ENCODE measurements around the gene GBX1. TPM values are rescaled to one million over a fixed set of nuclear protein-coding genes. Genes with fewer than 3 reads are reported as not detected.

Gene GBX1
- total RNA-seq, 2 experiments from 2014 or later = not detected

- Histone ChIP-seq H3K27ac (ENCODE audit: low read depth, low read length, poor library complexity, severe bottlenecking) (no peak overlapping the region), H3K79me2 (ENCODE audit: insufficient read depth, low read depth, low read length) (no peaks in the 10 kb centered on the region), H2AFZ (ENCODE audit: low read length) (no peak overlapping the region), H3K4me1 (ENCODE audit: insufficient read depth, low read length, poor library complexity, severe bottlenecking) (no peaks in the 10 kb centered on the region), H4K20me1 (ENCODE audit: insufficient read depth, low read length) (no peaks in the 10 kb centered on the region), H3K4me3 (ENCODE audit: low read depth, low read length, poor library complexity, severe bottlenecking) (no peak overlapping the region), H3K4me2 (ENCODE audit: low read length) (no peak overlapping the region), H3K36me3 (ENCODE audit: insufficient read depth, low read length) (no peaks in the 10 kb centered on the region), H3K9me2 (ENCODE audit: insufficient read depth, low read length) (no peaks in the 10 kb centered on the region), H3K9me3 (ENCODE audit: low read length) (no peaks in the 10 kb centered on the region)
- TF ChIP-seq CTCF (conservative IDR thresholded peaks at IDR 0.05; ENCODE audit: low read length) (no peak), EZH2phosphoT487 (IDR thresholded peaks at IDR 0.05; ENCODE audit: borderline replicate concordance, low read depth, low read length) (no peak)
- intact Hi-C loops (cut with micrococcal nuclease; ENCODE audit: unreplicated experiment) = no loop called here
- CTCF ChIA-PET (ENCODE audit: unreplicated experiment) = interaction anchor here (0.6 kb wide), 1 partner anchor 21 kb away, joined by 3 read pairs; no protein-coding TSS in a partner anchor
- BruUV-seq (replicated peaks) = no TSS peak
- POLR2A ChIA-PET = no interaction called here
- DNase-seq (ENCODE audit: low spot score) = no peak
These were observed 11.3 kb upstream of the GBX1 start for GRCh38 chr7:151178831-151179230.

- Histone ChIP-seq H2AFZ (ENCODE audit: low read length) (no peak overlapping the region), H3K27ac (ENCODE audit: low read depth, low read length, poor library complexity, severe bottlenecking) (no peak overlapping the region), H3K9me3 (ENCODE audit: low read length) (no peaks in the 10 kb centered on the region), H3K4me1 (ENCODE audit: insufficient read depth, low read length, poor library complexity, severe bottlenecking) (no peaks in the 10 kb centered on the region), H3K4me2 (ENCODE audit: low read length) (no peak overlapping the region), H3K9me2 (ENCODE audit: insufficient read depth, low read length) (no peaks in the 10 kb centered on the region), H3K4me3 (ENCODE audit: low read depth, low read length, poor library complexity, severe bottlenecking) (no peak overlapping the region), H3K79me2 (ENCODE audit: insufficient read depth, low read depth, low read length) (no peaks in the 10 kb centered on the region), H4K20me1 (ENCODE audit: insufficient read depth, low read length) (no peaks in the 10 kb centered on the region), H3K36me3 (ENCODE audit: insufficient read depth, low read length) (no peaks in the 10 kb centered on the region)
- ChIA-PET POLR2A (no interaction called here), CTCF (ENCODE audit: unreplicated experiment) (interaction anchor here (0.6 kb wide), 1 partner anchor 21 kb away, joined by 3 read pairs; no protein-coding TSS in a partner anchor)
- TF ChIP-seq EZH2phosphoT487 (IDR thresholded peaks at IDR 0.05; ENCODE audit: borderline replicate concordance, low read depth, low read length) (no peak), CTCF (conservative IDR thresholded peaks at IDR 0.05; ENCODE audit: low read length) (no peak)
- intact Hi-C loops (cut with micrococcal nuclease; ENCODE audit: unreplicated experiment) = no loop called here
- DNase-seq (ENCODE audit: low spot score) = no peak
- no TSS peak for BruUV-seq (replicated peaks)
These were observed 10.7 kb upstream of the GBX1 start for GRCh38 chr7:151178236-151178635.

- intact Hi-C loops (cut with micrococcal nuclease; ENCODE audit: unreplicated experiment) = no loop called here
- Histone ChIP-seq H3K36me3 (ENCODE audit: insufficient read depth, low read length) (no peaks in the 10 kb centered on the region), H3K4me1 (ENCODE audit: insufficient read depth, low read length, poor library complexity, severe bottlenecking) (no peaks in the 10 kb centered on the region), H2AFZ (ENCODE audit: low read length) (no peak overlapping the region), H3K27ac (ENCODE audit: low read depth, low read length, poor library complexity, severe bottlenecking) (no peak overlapping the region), H3K4me3 (ENCODE audit: low read depth, low read length, poor library complexity, severe bottlenecking) (no peak overlapping the region), H3K9me2 (ENCODE audit: insufficient read depth, low read length) (no peaks in the 10 kb centered on the region), H4K20me1 (ENCODE audit: insufficient read depth, low read length) (no peaks in the 10 kb centered on the region), H3K79me2 (ENCODE audit: insufficient read depth, low read depth, low read length) (no peaks in the 10 kb centered on the region), H3K4me2 (ENCODE audit: low read length) (no peak overlapping the region), H3K9me3 (ENCODE audit: low read length) (no peaks in the 10 kb centered on the region)
- ChIA-PET POLR2A (no interaction called here), CTCF (ENCODE audit: unreplicated experiment) (no interaction called here)
- BruUV-seq (replicated peaks) = no TSS peak
- no peak for DNase-seq (ENCODE audit: low spot score)
- TF ChIP-seq CTCF (conservative IDR thresholded peaks at IDR 0.05; ENCODE audit: low read length) (no peak), EZH2phosphoT487 (IDR thresholded peaks at IDR 0.05; ENCODE audit: borderline replicate concordance, low read depth, low read length) (no peak)
These were observed 9.8 kb upstream of the GBX1 start for GRCh38 chr7:151177310-151177709.

Data from OCI-LY7 (cell line).